Activated naive CD8-positive, alpha-beta T cell treated with anti-CD3 and anti-CD28 coated beads, Interleukin-2, amount 10 ng/mL, durations not matched to agents 7 days and 5 days (primary cell): Measurements from ENCODE around the gene CARHSP1. TPM values are rescaled to one million over a fixed set of nuclear protein-coding genes. Genes with fewer than 3 reads are reported as not detected.
"Not testable (repeated sequence)": the region's sequence is repeated elsewhere in the genome, so short reads cannot be mapped to it uniquely, and the experiment has no call there.

Source experiments
- ATAC-seq: fragments of 150-1000 bp; cut with Tn5 transposase; one replicate; pipeline ENCODE4 v1.10.0; 2021; ENCODE audit warnings: low read depth, moderate library complexity
- POLR2A ChIA-PET: fragments of 350-600 bp; sonication (Branson Sonifier 250); formaldehyde crosslinking; loops from one replicate; lab custom pipeline; 2021; ENCODE audit warnings: antibody characterized with exemption; lab: Charles Lee
- DNase-seq: peaks from one replicate; pipeline ENCODE4 v3.0.0; 2021
- H3K27ac Mint-ChIP-seq: one replicate; pipeline ENCODE4 v1.8.0; 2022; ENCODE audit warnings: mild to moderate bottlenecking, mixed read lengths
- H3K27me3 Mint-ChIP-seq: one replicate; pipeline ENCODE4 v1.8.0; 2022; ENCODE audit warnings: mild to moderate bottlenecking, moderate library complexity, mixed read lengths
- H3K36me3 Mint-ChIP-seq: one replicate; pipeline ENCODE4 v1.8.0; 2021; ENCODE audit warnings: mild to moderate bottlenecking, mixed read lengths
- H3K4me1 Mint-ChIP-seq: one replicate; pipeline ENCODE4 v1.8.0; 2021; ENCODE audit warnings: mixed read lengths
- H3K4me3 Mint-ChIP-seq: one replicate; pipeline ENCODE4 v1.8.0; 2022; ENCODE audit warnings: mild to moderate bottlenecking, moderate library complexity, mixed read lengths
- H3K9me3 Mint-ChIP-seq: one replicate; pipeline ENCODE4 v1.8.0; 2021; ENCODE audit warnings: mixed read lengths
- total RNA-seq, 2 experiments: library from RNA; stranded (reverse); gene quantifications; one replicate each; pipeline ENCODE4 v1.2.3, GENCODE V29; 2021

Gene CARHSP1
- total RNA-seq, 2 experiments from 2014 or later = 157 to 173 TPM

- H3K27me3 Mint-ChIP-seq = no peaks in the 10 kb centered on the region
- no peak overlapping the region for H3K4me3 Mint-ChIP-seq
- peaks cover 17% of the 10 kb centered on the region for H3K4me1 Mint-ChIP-seq
- H3K9me3 Mint-ChIP-seq = no peaks in the 10 kb centered on the region
- peaks cover 34% of the 10 kb centered on the region for H3K36me3 Mint-ChIP-seq
- ATAC-seq (no peak), DNase-seq (no peak)
- H3K27ac Mint-ChIP-seq = no peak overlapping the region
- POLR2A ChIA-PET = interaction anchor here (1.0 kb wide), 1 partner anchor 55 kb away, joined by 3 read pairs; the partner anchor contains the start of gene CARHSP1
Measured at GRCh38 chr16:8814095-8814806, 54.6 kb downstream of the CARHSP1 start.

- ATAC-seq (no peak), DNase-seq (no peak)
- peaks cover 16% of the 10 kb centered on the region for H3K4me1 Mint-ChIP-seq
- POLR2A ChIA-PET = no interaction called here
- H3K27me3 Mint-ChIP-seq = no peaks in the 10 kb centered on the region
- no peak overlapping the region for H3K27ac Mint-ChIP-seq
- H3K4me3 Mint-ChIP-seq = no peak overlapping the region
- H3K36me3 Mint-ChIP-seq = peaks cover 38% of the 10 kb centered on the region
- H3K9me3 Mint-ChIP-seq = no peaks in the 10 kb centered on the region
Measured at GRCh38 chr16:8812162-8812843, 56.5 kb downstream of the CARHSP1 start.

GRCh38 chr16:8808613-8809353 is 60.0 kb downstream of the CARHSP1 start:
- ATAC-seq (no peak), DNase-seq (no peak)
- H3K27ac Mint-ChIP-seq = no peak overlapping the region
- no peaks in the 10 kb centered on the region for H3K9me3 Mint-ChIP-seq
- H3K36me3 Mint-ChIP-seq = peaks cover 27% of the 10 kb centered on the region
- H3K4me1 Mint-ChIP-seq = peaks cover 2% of the 10 kb centered on the region
- H3K27me3 Mint-ChIP-seq = no peaks in the 10 kb centered on the region
- no peak overlapping the region for H3K4me3 Mint-ChIP-seq
- POLR2A ChIA-PET = no interaction called here

GRCh38 chr16:8808009-8808408 is 60.8 kb downstream of the CARHSP1 start:
- no peak overlapping the region for H3K4me3 Mint-ChIP-seq
- no peak overlapping the region for H3K27ac Mint-ChIP-seq
- POLR2A ChIA-PET = no interaction called here

GRCh38 chr16:8807189-8807588 is 61.6 kb downstream of the CARHSP1 start:
- Mint-ChIP-seq H3K4me1 (peaks cover 2% of the 10 kb centered on the region), H3K27ac (no peak overlapping the region), H3K36me3 (peaks cover 31% of the 10 kb centered on the region), H3K27me3 (no peaks in the 10 kb centered on the region), H3K4me3 (no peak overlapping the region), H3K9me3 (no peaks in the 10 kb centered on the region)
- DNase-seq (no peak), ATAC-seq (no peak)
- POLR2A ChIA-PET = no interaction called here

More at GRCh38 chr16:8808009-8808408, 60.8 kb downstream of the CARHSP1 start:
- ATAC-seq (no peak), DNase-seq (no peak)
- Mint-ChIP-seq H3K4me1 (peaks cover 2% of the 10 kb centered on the region), H3K36me3 (peaks cover 27% of the 10 kb centered on the region), H3K27me3 (no peaks in the 10 kb centered on the region), H3K9me3 (no peaks in the 10 kb centered on the region)

- no peak overlapping the region for H3K4me3 Mint-ChIP-seq
- peaks cover 2% of the 10 kb centered on the region for H3K4me1 Mint-ChIP-seq
- DNase-seq = no peak
- no peak for ATAC-seq
- no peak overlapping the region for H3K27ac Mint-ChIP-seq
- H3K9me3 Mint-ChIP-seq = no peaks in the 10 kb centered on the region
- H3K36me3 Mint-ChIP-seq = peaks cover 31% of the 10 kb centered on the region
- POLR2A ChIA-PET = interaction anchor here (1.0 kb wide), 1 partner anchor 11 kb away, joined by 3 read pairs; no protein-coding TSS in a partner anchor
- no peaks in the 10 kb centered on the region for H3K27me3 Mint-ChIP-seq
Measured at GRCh38 chr16:8806272-8806983, 62.4 kb downstream of the CARHSP1 start.

- Mint-ChIP-seq H3K4me3 (no peak overlapping the region), H3K9me3 (no peaks in the 10 kb centered on the region), H3K27ac (no peak overlapping the region), H3K36me3 (peaks cover 30% of the 10 kb centered on the region), H3K4me1 (peaks cover 12% of the 10 kb centered on the region), H3K27me3 (no peaks in the 10 kb centered on the region)
- DNase-seq = no peak
- ATAC-seq = no peak
- POLR2A ChIA-PET = no interaction called here
Measured at GRCh38 chr16:8804313-8804712, 64.5 kb downstream of the CARHSP1 start.

GRCh38 chr16:8803733-8804132 is 65.1 kb downstream of the CARHSP1 start:
- POLR2A ChIA-PET, H3K27me3 Mint-ChIP-seq, DNase-seq, H3K9me3 Mint-ChIP-seq, ATAC-seq, H3K27ac Mint-ChIP-seq, H3K4me3 Mint-ChIP-seq: not testable (repeated sequence)
- peaks cover 31% of the 10 kb centered on the region for H3K36me3 Mint-ChIP-seq
- H3K4me1 Mint-ChIP-seq = peaks cover 15% of the 10 kb centered on the region

Other genes with a start within 250 kb of the CARHSP1 start
- 10 to 100 TPM; 36.3 to 40.8 TPM for gene METTL22, start 247.3 kb downstream of the CARHSP1 start, total RNA-seq
- gene ABAT, start 194.4 kb downstream of the CARHSP1 start, total RNA-seq = 1 to 10 TPM; 5.4 to 6.0 TPM
- 10 to 100 TPM; 11.9 to 12.6 TPM for gene TMEM186, start 71.4 kb downstream of the CARHSP1 start, total RNA-seq
- 10 to 100 TPM; 36.4 to 38.5 TPM for gene PMM2, start 71.2 kb downstream of the CARHSP1 start, total RNA-seq
- gene LITAFD, start 13.3 kb upstream of the CARHSP1 start, total RNA-seq = not detected
- gene USP7, start 94.9 kb upstream of the CARHSP1 start, total RNA-seq = 100 to 1,000 TPM; 153 to 162 TPM
- 10 to 100 TPM; 71.6 to 72.2 TPM for gene HAPSTR1, start 222.6 kb upstream of the CARHSP1 start, total RNA-seq